Fibroblast of lung (primary cell): Measurements from ENCODE around the gene UGT1A7. TPM values are rescaled to one million over a fixed set of nuclear protein-coding genes. Genes with fewer than 3 reads are reported as not detected.

ENCODE experiments used
- DNase-seq, 2 donors: peaks; one replicate each; pipeline versions ENCODE4 v3.0.0 to v3.0.0-alpha.2; 2010; ENCODE audit warnings: low read depth in 2 of 2
- H2AFZ ChIP-seq: 2 replicates; pipeline ENCODE4 v1.5.1; 2012; ENCODE audit warnings: low read length, control low read depth, inconsistent platforms
- H3K27ac ChIP-seq: 2 replicates; pipeline ENCODE4 v1.5.1; 2011; ENCODE audit warnings: low read length, control low read depth; ENCODE audit not compliant: insufficient read depth
- H3K27me3 ChIP-seq: 2 replicates; pipeline ENCODE4 v1.5.1; 2011; ENCODE audit warnings: mild to moderate bottlenecking, low read length; ENCODE audit not compliant: control insufficient read depth, insufficient read depth
- H3K36me3 ChIP-seq: 2 replicates; pipeline ENCODE4 v1.5.1; 2011; ENCODE audit warnings: low read length; ENCODE audit not compliant: control insufficient read depth, insufficient read depth
- H3K4me1 ChIP-seq: 2 replicates; pipeline ENCODE4 v1.5.1; 2011; ENCODE audit warnings: low read length; ENCODE audit not compliant: control insufficient read depth, insufficient read depth; ENCODE audit errors: extremely low read depth
- H3K4me2 ChIP-seq: 2 replicates; pipeline ENCODE4 v1.5.1; 2011; ENCODE audit warnings: low read length, control low read depth; ENCODE audit not compliant: insufficient read depth; ENCODE audit errors: extremely low read depth
- H3K4me3 ChIP-seq, 4 experiments: fragments of 200-600 bp in 1 of 4; sonication (generic) in 1 of 4; replicated peaks in 1 of 4; 2 replicates each; pipeline ENCODE4 v1.5.1; 2011 to 2016; ENCODE audit warnings: low read length in 4 of 4, low read depth in 3 of 4, mild to moderate bottlenecking in 3 of 4, control low read depth in 2 of 4, inconsistent platforms in 1 of 4, mixed read lengths in 1 of 4; ENCODE audit not compliant: insufficient read depth in 1 of 4; ENCODE audit errors: control extremely low read depth in 1 of 4
- H3K79me2 ChIP-seq: 2 replicates; pipeline ENCODE4 v1.5.1; 2012; ENCODE audit warnings: mild to moderate bottlenecking, low read length, inconsistent platforms; ENCODE audit not compliant: control insufficient read depth, insufficient read depth
- H3K9ac ChIP-seq: 2 replicates; pipeline ENCODE4 v1.5.1; 2011; ENCODE audit warnings: mild to moderate bottlenecking, low read length, control low read depth; ENCODE audit not compliant: insufficient read depth
- H3K9me3 ChIP-seq: 2 replicates; pipeline ENCODE4 v1.5.1; 2012; ENCODE audit warnings: low read depth, low read length; ENCODE audit not compliant: control insufficient read depth, insufficient read depth
- H4K20me1 ChIP-seq: 2 replicates; pipeline ENCODE4 v1.5.1; 2011; ENCODE audit warnings: low read length; ENCODE audit not compliant: control insufficient read depth, insufficient read depth; ENCODE audit errors: extremely low read depth
- CTCF ChIP-seq, 2 donors: IDR thresholded peaks in 1 of 2; conservative IDR thresholded peaks in 1 of 2; 1 replicate in 1 of 2; 2 replicates in 1 of 2; pipeline ENCODE4 v1.5.1; 2011 to 2012; ENCODE audit warnings: low read length in 2 of 2, control low read depth in 1 of 2, inconsistent platforms in 1 of 2, low read depth in 1 of 2, mild to moderate bottlenecking in 1 of 2
- EZH2 ChIP-seq: IDR thresholded peaks from 2 replicates; pipeline ENCODE4 v1.5.1; 2012; ENCODE audit warnings: low read length, control low read depth, mild to moderate bottlenecking; ENCODE audit errors: missing control alignments
- polyA plus RNA-seq, 2 donors: library from polyadenylated mRNA; depleted of rRNA in 1 of 2; stranded (reverse) in 1 of 2; unstranded in 1 of 2; fragments of >200 nt; gene quantifications; 2 replicates each; pipeline ENCODE4 v1.2.1, GENCODE V29; 2011 to 2012; ENCODE audit warnings: missing spikeins in 1 of 2
- total RNA-seq: library from RNA; depleted of rRNA; stranded (reverse); fragments of >200 nt; gene quantifications from 2 replicates; pipeline ENCODE4 v1.2.1, GENCODE V29; 2014

The UGT1A7 gene
- total and polyA plus RNA-seq, 2 donors (not counting 1 experiment from before 2014, with no cell fraction given): not detected

- Histone ChIP-seq H3K36me3 (no peaks in the 10 kb centered on the region), H3K79me2 (no peaks in the 10 kb centered on the region), H3K9me3 (no peaks in the 10 kb centered on the region), H3K9ac (no peak overlapping the region), H2AFZ (no peak overlapping the region), H3K27me3 (peaks cover 4% of the 10 kb centered on the region), H3K4me1 (no peaks in the 10 kb centered on the region), H4K20me1 (no peaks in the 10 kb centered on the region), H3K27ac (no peak overlapping the region), H3K4me3 (no peak overlapping the region), H3K4me2 (no peak overlapping the region)
- no peak for TF ChIP-seq CTCF (conservative IDR thresholded peaks at IDR 0.05 in 1 of 2, IDR thresholded peaks at IDR 0.05 in 1 of 2; ENCODE audit: low read depth in 1 of 2, low read length in 2 of 2)
- no peak for TF ChIP-seq EZH2
- no peak for DNase-seq
Observed at GRCh38 chr2:233817995-233818638, 136.4 kb downstream of the UGT1A7 start.

- no peaks in the 10 kb centered on the region for H3K36me3 ChIP-seq
- no peak overlapping the region for H2AFZ ChIP-seq
- no peak for DNase-seq
Observed at GRCh38 chr2:233818639-233819621, 137.2 kb downstream of the UGT1A7 start.

More at GRCh38 chr2:233818639-233819621, 137.2 kb downstream of the UGT1A7 start:
- Histone ChIP-seq H3K9ac (no peak overlapping the region), H3K4me2 (no peak overlapping the region), H4K20me1 (no peaks in the 10 kb centered on the region), H3K27ac (no peak overlapping the region), H3K27me3 (peaks cover 4% of the 10 kb centered on the region), H3K4me3 (no peak overlapping the region), H3K9me3 (no peaks in the 10 kb centered on the region), H3K79me2 (no peaks in the 10 kb centered on the region), H3K4me1 (no peaks in the 10 kb centered on the region)
- TF ChIP-seq EZH2 (no peak), CTCF (conservative IDR thresholded peaks at IDR 0.05 in 1 of 2, IDR thresholded peaks at IDR 0.05 in 1 of 2; ENCODE audit: low read depth in 1 of 2, low read length in 2 of 2) (no peak)
